Naive B cell (primary cell): Measurements from ENCODE around the gene B4GALNT3. TPM values are rescaled to one million over a fixed set of nuclear protein-coding genes. Genes with fewer than 3 reads are reported as not detected.
"Not testable (repeated sequence)": the region's sequence is repeated elsewhere in the genome, so short reads cannot be mapped to it uniquely, and the experiment has no call there.

Experiments
- ATAC-seq, 2 donors: fragments of 150-1000 bp; cut with Tn5 transposase; 2 replicates each; pipeline ENCODE4 v1.10.0; 2021; ENCODE audit warnings: low read depth in 2 of 2, mild to moderate bottlenecking in 2 of 2, moderate library complexity in 2 of 2
- DNase-seq: peaks from one replicate; pipeline ENCODE4 v3.0.0; 2022
- H3K27ac Mint-ChIP-seq, 6 donors: one replicate each; pipeline ENCODE4 v1.8.0; 2020 to 2022; ENCODE audit warnings: mild to moderate bottlenecking in 6 of 6, mixed read lengths in 6 of 6, moderate library complexity in 5 of 6, inconsistent platforms in 2 of 6
- H3K27me3 Mint-ChIP-seq, 3 donors: one replicate each; pipeline ENCODE4 v1.8.0; 2021 to 2022; ENCODE audit warnings: mixed read lengths in 3 of 3, mild to moderate bottlenecking in 1 of 3
- H3K36me3 Mint-ChIP-seq, 2 donors: one replicate each; pipeline ENCODE4 v1.8.0; 2020 to 2022; ENCODE audit warnings: mixed read lengths in 2 of 2, inconsistent platforms in 1 of 2, mild to moderate bottlenecking in 1 of 2
- H3K4me1 Mint-ChIP-seq, 3 donors: one replicate each; pipeline ENCODE4 v1.8.0; 2020 to 2022; ENCODE audit warnings: mixed read lengths in 3 of 3, inconsistent platforms in 1 of 3, mild to moderate bottlenecking in 1 of 3, moderate library complexity in 1 of 3
- H3K4me3 Mint-ChIP-seq, 8 donors: one replicate each; pipeline ENCODE4 v1.8.0; 2020 to 2022; ENCODE audit warnings: mild to moderate bottlenecking in 8 of 8, mixed read lengths in 8 of 8, moderate library complexity in 8 of 8, inconsistent platforms in 2 of 8
- H3K9me3 Mint-ChIP-seq, 7 donors: one replicate each; pipeline ENCODE4 v1.8.0; 2020 to 2022; ENCODE audit warnings: mixed read lengths in 7 of 7, mild to moderate bottlenecking in 5 of 7, inconsistent platforms in 2 of 7, moderate library complexity in 1 of 7
- polyA plus RNA-seq, 6 donors: library from polyadenylated mRNA; unstranded; fragments of 300-500 nt; fragmentation: Illumina TruSeq; gene quantifications; one replicate each; pipeline ENCODE4 v1.2.3, GENCODE V29; 2021; ENCODE audit warnings: low read depth in 6 of 6

B4GALNT3 gene
- polyA plus RNA-seq, 6 donors from 2014 or later = 0.05 to 0.35 (median 0.29) TPM; not detected in 3

GRCh38 chr12:573232-573631, 113.5 kb downstream of the B4GALNT3 start:
- Mint-ChIP-seq H3K4me3 (no peak overlapping the region), H3K27ac (peak overlapping the region in 2 of 6 donors; percentile 29 to 33), H3K27me3 (no peaks in the 10 kb centered on the region), H3K4me1 (peaks cover 3 to 14% (median 11%) of the 10 kb centered on the region in 3 donors), H3K36me3 (no peaks in the 10 kb centered on the region), H3K9me3 (no peaks in the 10 kb centered on the region)
- no peak for DNase-seq
- ATAC-seq = no peak

GRCh38 chr12:574475-575128, 114.9 kb downstream of the B4GALNT3 start:
- Mint-ChIP-seq H3K4me3 (peak overlapping the region in 3 of 8 donors; percentile 21 to 50 (median 39)), H3K27ac (peak overlapping the region in 1 of 6 donors; percentile 59), H3K27me3 (peaks cover 0 to 3% (median 0%) of the 10 kb centered on the region in 3 donors), H3K9me3 (no peaks in the 10 kb centered on the region), H3K36me3 (no peaks in the 10 kb centered on the region), H3K4me1 (peaks cover 3 to 11% (median 11%) of the 10 kb centered on the region in 3 donors)
- ATAC-seq (no peak), DNase-seq (no peak)

- Mint-ChIP-seq H3K36me3 (no peaks in the 10 kb centered on the region), H3K4me1 (peaks cover 3 to 11% (median 8%) of the 10 kb centered on the region in 3 donors), H3K9me3 (no peaks in the 10 kb centered on the region), H3K4me3 (peak overlapping the region in 2 of 8 donors; percentile 39 to 50), H3K27me3 (peaks cover 0 to 3% (median 0%) of the 10 kb centered on the region in 3 donors), H3K27ac (peak overlapping the region in 1 of 6 donors; percentile 59)
- DNase-seq (no peak), ATAC-seq (no peak)
Measured at GRCh38 chr12:575129-575502, 115.4 kb downstream of the B4GALNT3 start.

GRCh38 chr12:575948-576614, 116.3 kb downstream of the B4GALNT3 start:
- Mint-ChIP-seq H3K36me3 (no peaks in the 10 kb centered on the region), H3K27me3 (peaks cover 0 to 7% (median 0%) of the 10 kb centered on the region in 3 donors), H3K4me1 (peaks cover 6 to 11% (median 8%) of the 10 kb centered on the region in 3 donors), H3K4me3 (peak overlapping the region in 4 of 8 donors; percentile 64 to 85 (median 70)), H3K9me3 (no peaks in the 10 kb centered on the region), H3K27ac (peak overlapping the region in 2 of 6 donors; percentile 53 to 56)
- peak; percentile 98 to 99 for ATAC-seq
- peak; percentile 80 for DNase-seq

GRCh38 chr12:576615-577110, 116.9 kb downstream of the B4GALNT3 start:
- Mint-ChIP-seq H3K9me3 (no peaks in the 10 kb centered on the region), H3K4me3 (peak overlapping the region in 7 of 8 donors; percentile 1 to 77 (median 64)), H3K4me1 (peaks cover 6 to 11% (median 8%) of the 10 kb centered on the region in 3 donors), H3K36me3 (no peaks in the 10 kb centered on the region), H3K27me3 (peaks cover 0 to 7% (median 0%) of the 10 kb centered on the region in 3 donors), H3K27ac (peak overlapping the region in 1 of 6 donors; percentile 53)
- no peak for DNase-seq
- no peak for ATAC-seq

GRCh38 chr12:577994-578747, 118.4 kb downstream of the B4GALNT3 start:
- H3K27ac Mint-ChIP-seq, H3K9me3 Mint-ChIP-seq, DNase-seq, H3K4me3 Mint-ChIP-seq, H3K27me3 Mint-ChIP-seq, ATAC-seq, H3K36me3 Mint-ChIP-seq: not testable (repeated sequence)
- peaks cover 6 to 11% (median 8%) of the 10 kb centered on the region in 3 donors for H3K4me1 Mint-ChIP-seq

- Mint-ChIP-seq H3K27me3 (peaks cover 0 to 7% (median 0%) of the 10 kb centered on the region in 3 donors), H3K9me3 (no peaks in the 10 kb centered on the region), H3K4me3 (no peak overlapping the region), H3K36me3 (no peaks in the 10 kb centered on the region), H3K4me1 (peaks cover 6 to 11% (median 8%) of the 10 kb centered on the region in 3 donors), H3K27ac (no peak overlapping the region)
- no peak for ATAC-seq
- no peak for DNase-seq
Measured at GRCh38 chr12:578748-579419, 119.1 kb downstream of the B4GALNT3 start.

GRCh38 chr12:579420-580110, 119.8 kb downstream of the B4GALNT3 start:
- H3K27ac Mint-ChIP-seq = no peak overlapping the region
- ATAC-seq (no peak), DNase-seq (no peak)
- peaks cover 6 to 11% (median 7%) of the 10 kb centered on the region in 3 donors for H3K4me1 Mint-ChIP-seq
- no peaks in the 10 kb centered on the region for H3K9me3 Mint-ChIP-seq
- H3K27me3 Mint-ChIP-seq = peaks cover 0 to 7% (median 0%) of the 10 kb centered on the region in 3 donors
- H3K4me3 Mint-ChIP-seq = no peak overlapping the region
- no peaks in the 10 kb centered on the region for H3K36me3 Mint-ChIP-seq

- Mint-ChIP-seq H3K27me3 (peaks cover 0 to 7% (median 0%) of the 10 kb centered on the region in 3 donors), H3K4me1 (peaks cover 6 to 11% (median 7%) of the 10 kb centered on the region in 3 donors), H3K36me3 (no peaks in the 10 kb centered on the region), H3K27ac (no peak overlapping the region), H3K4me3 (no peak overlapping the region), H3K9me3 (no peaks in the 10 kb centered on the region)
- no peak for DNase-seq
- no peak for ATAC-seq
Measured at GRCh38 chr12:580813-581212, 121.1 kb downstream of the B4GALNT3 start.

GRCh38 chr12:581321-581720, 121.6 kb downstream of the B4GALNT3 start:
- H3K36me3 Mint-ChIP-seq = no peaks in the 10 kb centered on the region
- DNase-seq = no peak
- no peak for ATAC-seq
- H3K27me3 Mint-ChIP-seq = peaks cover 0 to 7% (median 0%) of the 10 kb centered on the region in 3 donors
- H3K4me3 Mint-ChIP-seq = no peak overlapping the region
- H3K9me3 Mint-ChIP-seq = no peaks in the 10 kb centered on the region
- peaks cover 4 to 6% (median 6%) of the 10 kb centered on the region in 3 donors for H3K4me1 Mint-ChIP-seq
- no peak overlapping the region for H3K27ac Mint-ChIP-seq

GRCh38 chr12:581746-582145, 122.0 kb downstream of the B4GALNT3 start:
- Mint-ChIP-seq H3K4me1 (peaks cover 2 to 4% (median 2%) of the 10 kb centered on the region in 3 donors), H3K27me3 (peaks cover 0 to 7% (median 0%) of the 10 kb centered on the region in 3 donors), H3K4me3 (no peak overlapping the region), H3K27ac (no peak overlapping the region), H3K9me3 (no peaks in the 10 kb centered on the region), H3K36me3 (no peaks in the 10 kb centered on the region)
- ATAC-seq = no peak
- no peak for DNase-seq

- Mint-ChIP-seq H3K27me3 (peaks cover 0 to 7% (median 0%) of the 10 kb centered on the region in 3 donors), H3K27ac (peak overlapping the region in 1 of 6 donors; percentile 47), H3K9me3 (peaks cover 0 to 2% (median under 1%) of the 10 kb centered on the region in 7 donors), H3K36me3 (no peaks in the 10 kb centered on the region), H3K4me1 (peaks cover 0 to 3% (median 0%) of the 10 kb centered on the region in 3 donors), H3K4me3 (no peak overlapping the region)
- no peak for DNase-seq
- ATAC-seq = no peak
Measured at GRCh38 chr12:583251-583869, 123.6 kb downstream of the B4GALNT3 start.
